Measurements from ENCODE around the gene ARRB2.

Gene ARRB2

GRCh38 chr17:4733073-4733531, 22.7 kb downstream of the ARRB2 start:
- DNase-seq = peak; percentile 40

GRCh38 chr17:4734857-4735475, 24.5 kb downstream of the ARRB2 start:
- no peak for DNase-seq

GRCh38 chr17:4735876-4736651, 25.6 kb downstream of the ARRB2 start:
- peak; percentile 28 for DNase-seq

GRCh38 chr17:4738136-4739121, 28.0 kb downstream of the ARRB2 start:
- peak; percentile 39 for DNase-seq

- DNase-seq = peak; percentile 75
These were observed 28.9 kb downstream of the ARRB2 start, which contains the start of the genes CXCL16 and ZMYND15 for GRCh38 chr17:4739122-4740024. CXCL16 (minus strand) TSS chr17:4739928; CDS start chr17:4739339, 589 bp downstream. ZMYND15 (plus strand) TSS chr17:4739833; CDS start chr17:4740549, 716 bp downstream.

GRCh38 chr17:4740025-4740351, 29.6 kb downstream of the ARRB2 start:
- DNase-seq = no peak

GRCh38 chr17:4740584-4740983, 30.2 kb downstream of the ARRB2 start:
- DNase-seq = no peak

GRCh38 chr17:4741544-4741943, 31.1 kb downstream of the ARRB2 start:
- DNase-seq = no peak

GRCh38 chr17:4742133-4742532, 31.7 kb downstream of the ARRB2 start:
- no peak for DNase-seq

GRCh38 chr17:4742629-4743028, 32.2 kb downstream of the ARRB2 start:
- DNase-seq = no peak

- DNase-seq = no peak
These were observed 32.8 kb downstream of the ARRB2 start for GRCh38 chr17:4743216-4743615.

- DNase-seq = no peak
These were observed 33.5 kb downstream of the ARRB2 start for GRCh38 chr17:4743898-4744297.

GRCh38 chr17:4744999-4745969, 34.9 kb downstream of the ARRB2 start:
- no peak for DNase-seq

GRCh38 chr17:4747847-4748246, 37.4 kb downstream of the ARRB2 start:
- peak; percentile 44 for DNase-seq

- no peak for DNase-seq
These were observed 38.3 kb downstream of the ARRB2 start for GRCh38 chr17:4748686-4749085.

- no peak for DNase-seq
These were observed 40.2 kb downstream of the ARRB2 start for GRCh38 chr17:4750606-4751005.

- no peak for DNase-seq
These were observed 41.5 kb downstream of the ARRB2 start for GRCh38 chr17:4751932-4752331.

GRCh38 chr17:4753392-4753791, 43.0 kb downstream of the ARRB2 start:
- no peak for DNase-seq

- DNase-seq = no peak
These were observed 49.4 kb downstream of the ARRB2 start for GRCh38 chr17:4759776-4760236.

GRCh38 chr17:4764595-4764994, 54.2 kb downstream of the ARRB2 start:
- DNase-seq = no peak

GRCh38 chr17:4766201-4766600, 55.8 kb downstream of the ARRB2 start:
- peak; percentile 22 for DNase-seq

All from CD4-positive, alpha-beta T cell treated with Interleukin-21 for 1 hour (primary cell).